22Rv1 (cell line): Measurements from ENCODE around the gene P2RY2.

Experiments used
- ZFX ChIP-seq: fragments of 450-650 bp; IDR thresholded peaks from 2 replicates; pipeline ENCODE4 v1.6.1; 2017; ENCODE audit warnings: antibody characterized with exemption, borderline replicate concordance
- TF ChIP-seq, protein P1 (sequence below): fragments of 450-650 bp; IDR thresholded peaks from 2 replicates; pipeline ENCODE4 v1.5.1; 2017; ENCODE audit warnings: mild to moderate bottlenecking

DNA sequence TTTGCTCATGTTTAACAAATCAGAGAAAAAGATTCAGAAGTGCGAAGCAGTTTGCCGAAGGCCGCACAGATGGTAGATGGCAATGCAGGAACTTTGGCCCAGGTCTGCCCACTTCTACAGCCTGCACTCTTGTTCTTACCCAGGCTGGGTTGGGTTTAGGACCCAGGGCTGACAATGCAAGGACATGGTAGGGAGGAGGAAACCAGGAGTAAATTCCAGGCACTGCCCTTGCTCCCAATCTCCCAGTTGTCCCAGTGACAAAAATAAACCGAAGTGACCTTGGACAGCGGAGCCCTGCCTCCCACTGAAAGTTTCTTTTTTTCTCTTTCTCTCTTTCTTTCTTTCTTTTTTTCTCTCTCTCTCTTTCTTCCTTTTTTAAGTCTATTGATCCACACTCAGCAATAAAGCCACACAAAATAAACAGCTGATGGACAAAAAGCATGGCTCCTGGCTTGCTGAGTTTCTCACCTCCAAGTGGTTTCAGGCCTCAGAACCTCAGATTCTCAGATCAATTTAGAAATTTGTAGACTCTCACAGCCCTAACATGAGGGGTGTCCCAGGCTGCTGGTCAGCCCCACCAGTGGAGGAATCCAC lies 42.4 kb upstream of the P2RY2 start:
- TF ChIP-seq, protein P1, sequence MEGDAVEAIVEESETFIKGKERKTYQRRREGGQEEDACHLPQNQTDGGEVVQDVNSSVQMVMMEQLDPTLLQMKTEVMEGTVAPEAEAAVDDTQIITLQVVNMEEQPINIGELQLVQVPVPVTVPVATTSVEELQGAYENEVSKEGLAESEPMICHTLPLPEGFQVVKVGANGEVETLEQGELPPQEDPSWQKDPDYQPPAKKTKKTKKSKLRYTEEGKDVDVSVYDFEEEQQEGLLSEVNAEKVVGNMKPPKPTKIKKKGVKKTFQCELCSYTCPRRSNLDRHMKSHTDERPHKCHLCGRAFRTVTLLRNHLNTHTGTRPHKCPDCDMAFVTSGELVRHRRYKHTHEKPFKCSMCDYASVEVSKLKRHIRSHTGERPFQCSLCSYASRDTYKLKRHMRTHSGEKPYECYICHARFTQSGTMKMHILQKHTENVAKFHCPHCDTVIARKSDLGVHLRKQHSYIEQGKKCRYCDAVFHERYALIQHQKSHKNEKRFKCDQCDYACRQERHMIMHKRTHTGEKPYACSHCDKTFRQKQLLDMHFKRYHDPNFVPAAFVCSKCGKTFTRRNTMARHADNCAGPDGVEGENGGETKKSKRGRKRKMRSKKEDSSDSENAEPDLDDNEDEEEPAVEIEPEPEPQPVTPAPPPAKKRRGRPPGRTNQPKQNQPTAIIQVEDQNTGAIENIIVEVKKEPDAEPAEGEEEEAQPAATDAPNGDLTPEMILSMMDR: no peak
- no peak for TF ChIP-seq ZFX
